Testis (tissue), 3 donors: ENCODE data around the gene TRPM3. TPM values are rescaled to one million over a fixed set of nuclear protein-coding genes. Genes with fewer than 3 reads are reported as not detected.
A peak's percentile ranks its signal among the peaks of the same experiment; 100 is the strongest.

Experiments
- DNase-seq: peaks from one replicate; pipeline ENCODE4 v3.0.0-alpha.2; 2019
- H3K27ac ChIP-seq, 2 donors: fragments of 200-600 bp; sonication (generic); one replicate each; pipeline ENCODE4 v1.5.1; 2019
- H3K27me3 ChIP-seq: fragments of 200-600 bp; sonication (generic); one replicate; pipeline ENCODE4 v1.5.1; 2019
- H3K36me3 ChIP-seq: fragments of 200-600 bp; sonication (generic); one replicate; pipeline ENCODE4 v1.5.1; 2017; ENCODE audit warnings: low read depth; ENCODE audit errors: missing control alignments
- H3K4me1 ChIP-seq: fragments of 200-600 bp; sonication (generic); one replicate; pipeline ENCODE4 v1.5.1; 2019
- H3K4me3 ChIP-seq, 2 donors: fragments of 200-600 bp; sonication (generic); one replicate each; pipeline ENCODE4 v1.5.1; 2017 to 2019
- H3K9me3 ChIP-seq: fragments of 200-600 bp; sonication (generic); one replicate; pipeline ENCODE4 v1.5.1; 2017
- CTCF ChIP-seq, 3 experiments: fragments of 450-650 bp in 2 of 3; fragments of 200-600 bp in 1 of 3; sonication (generic) in 1 of 3; IDR thresholded peaks; one replicate each; pipeline ENCODE4 v1.5.1; 2016 to 2019; ENCODE audit warnings: antibody characterized with exemption in 3 of 3, mild to moderate bottlenecking in 2 of 3, moderate library complexity in 1 of 3
- POLR2A ChIP-seq: fragments of 450-650 bp; IDR thresholded peaks from one replicate; pipeline ENCODE4 v1.6.1; 2017; ENCODE audit warnings: antibody characterized with exemption, mild to moderate bottlenecking, moderate library complexity
- WGBS, 2 donors: methylation state at CpG; one replicate each; pipeline ENCODE4 v1.1.5; 2018; 5-methylcytosine and 5-hydroxymethylcytosine counted together
- intact Hi-C: fragments of 100-400 bp; cut with DNase I; formaldehyde crosslinking; loops from one replicate; pipeline ENCODE4 v1.15.1; 2023; ENCODE audit warnings: low total_unique reads
- polyA plus RNA-seq: library from polyadenylated mRNA; stranded (reverse); fragments of 350-450 nt; fragmentation: Illumina TruSeq; extraction: RNeasy Lipid Tissue Mini Kit (QIAGEN cat#74804); gene quantifications from one replicate; pipeline ENCODE4 v1.2.3, GENCODE V29; 2014; ENCODE audit warnings: low read depth, low replicate concordance; ENCODE audit not compliant: insufficient read depth
- total RNA-seq, 2 donors: library from RNA; depleted of rRNA; stranded (reverse); fragments of >200 nt; gene quantifications; one replicate each; pipeline ENCODE4 v1.2.3, GENCODE V29; 2016

TRPM3 gene
- total and polyA plus RNA-seq, 3 donors from 2014 or later, result 4.1 to 54.3 (median 43.9) TPM

GRCh38 chr9:70830618-70831017, 290.8 kb downstream of the TRPM3 start:
- no peak for TF ChIP-seq POLR2A
- no peak for TF ChIP-seq CTCF (IDR thresholded peaks at IDR 0.05)
- no peak overlapping the region for H3K4me3 ChIP-seq
- 74 to 85% methylated on average over 4 of the region's 4 CpGs for WGBS, 2 donors
- H3K9me3 ChIP-seq, result no peaks in the 10 kb centered on the region
- H3K27me3 ChIP-seq, result no peaks in the 10 kb centered on the region
- intact Hi-C loops, result no loop called here
- H3K4me1 ChIP-seq, result peaks cover 15% of the 10 kb centered on the region
- peak overlapping the region in 1 of 2 donors; percentile 29 for H3K27ac ChIP-seq
- H3K36me3 ChIP-seq, result no peaks in the 10 kb centered on the region
- DNase-seq, result no peak

- no peaks in the 10 kb centered on the region for H3K27me3 ChIP-seq
- WGBS, 2 donors, result 60 to 79% methylated on average over 5 of the region's 5 CpGs
- H3K9me3 ChIP-seq, result no peaks in the 10 kb centered on the region
- intact Hi-C loops, result no loop called here
- no peak for DNase-seq
- H3K4me3 ChIP-seq, result no peak overlapping the region
- H3K4me1 ChIP-seq, result peaks cover 17% of the 10 kb centered on the region
- H3K27ac ChIP-seq, result peak overlapping the region; percentile 7 to 24
- H3K36me3 ChIP-seq, result no peaks in the 10 kb centered on the region
- TF ChIP-seq POLR2A, result no peak
- no peak for TF ChIP-seq CTCF (IDR thresholded peaks at IDR 0.05)
Measured at GRCh38 chr9:70829591-70830265, 291.7 kb downstream of the TRPM3 start.

GRCh38 chr9:70826562-70826961, 294.9 kb downstream of the TRPM3 start:
- 98 to 99% methylated on average over 3 of the region's 3 CpGs for WGBS, 2 donors

GRCh38 chr9:70823284-70823683, 298.1 kb downstream of the TRPM3 start:
- no peaks in the 10 kb centered on the region for H3K9me3 ChIP-seq
- no peaks in the 10 kb centered on the region for H3K36me3 ChIP-seq
- no peak overlapping the region for H3K4me3 ChIP-seq
- H3K4me1 ChIP-seq, result peaks cover 14% of the 10 kb centered on the region
- intact Hi-C loops, result no loop called here
- H3K27ac ChIP-seq, result no peak overlapping the region
- 90 to 94% methylated on average over 7 of the region's 7 CpGs for WGBS, 2 donors
- DNase-seq, result no peak
- H3K27me3 ChIP-seq, result no peaks in the 10 kb centered on the region
- TF ChIP-seq POLR2A (no peak), CTCF (IDR thresholded peaks at IDR 0.05) (no peak)

More at GRCh38 chr9:70826562-70826961, 294.9 kb downstream of the TRPM3 start:
- no peaks in the 10 kb centered on the region for H3K27me3 ChIP-seq
- peaks cover 17% of the 10 kb centered on the region for H3K4me1 ChIP-seq
- no peaks in the 10 kb centered on the region for H3K36me3 ChIP-seq
- no peak overlapping the region for H3K4me3 ChIP-seq
- no peaks in the 10 kb centered on the region for H3K9me3 ChIP-seq
- peak overlapping the region in 1 of 2 donors; percentile 24 for H3K27ac ChIP-seq
- intact Hi-C loops, result no loop called here
- TF ChIP-seq CTCF (IDR thresholded peaks at IDR 0.05) (no peak), POLR2A (no peak)
- DNase-seq, result no peak

- Histone ChIP-seq H3K9me3 (no peaks in the 10 kb centered on the region), H3K36me3 (no peaks in the 10 kb centered on the region), H3K27me3 (no peaks in the 10 kb centered on the region), H3K27ac (no peak overlapping the region), H3K4me3 (no peak overlapping the region), H3K4me1 (peaks cover 8% of the 10 kb centered on the region)
- no peak for TF ChIP-seq POLR2A
- no peak for TF ChIP-seq CTCF (IDR thresholded peaks at IDR 0.05)
- intact Hi-C loops, result no loop called here
- no peak for DNase-seq
- 92 to 96% methylated on average over 3 of the region's 3 CpGs for WGBS, 2 donors
Measured at GRCh38 chr9:70817311-70817710, 304.1 kb downstream of the TRPM3 start.
